Measurements from ENCODE around the gene ERICH6B.

ERICH6B gene

DNA sequence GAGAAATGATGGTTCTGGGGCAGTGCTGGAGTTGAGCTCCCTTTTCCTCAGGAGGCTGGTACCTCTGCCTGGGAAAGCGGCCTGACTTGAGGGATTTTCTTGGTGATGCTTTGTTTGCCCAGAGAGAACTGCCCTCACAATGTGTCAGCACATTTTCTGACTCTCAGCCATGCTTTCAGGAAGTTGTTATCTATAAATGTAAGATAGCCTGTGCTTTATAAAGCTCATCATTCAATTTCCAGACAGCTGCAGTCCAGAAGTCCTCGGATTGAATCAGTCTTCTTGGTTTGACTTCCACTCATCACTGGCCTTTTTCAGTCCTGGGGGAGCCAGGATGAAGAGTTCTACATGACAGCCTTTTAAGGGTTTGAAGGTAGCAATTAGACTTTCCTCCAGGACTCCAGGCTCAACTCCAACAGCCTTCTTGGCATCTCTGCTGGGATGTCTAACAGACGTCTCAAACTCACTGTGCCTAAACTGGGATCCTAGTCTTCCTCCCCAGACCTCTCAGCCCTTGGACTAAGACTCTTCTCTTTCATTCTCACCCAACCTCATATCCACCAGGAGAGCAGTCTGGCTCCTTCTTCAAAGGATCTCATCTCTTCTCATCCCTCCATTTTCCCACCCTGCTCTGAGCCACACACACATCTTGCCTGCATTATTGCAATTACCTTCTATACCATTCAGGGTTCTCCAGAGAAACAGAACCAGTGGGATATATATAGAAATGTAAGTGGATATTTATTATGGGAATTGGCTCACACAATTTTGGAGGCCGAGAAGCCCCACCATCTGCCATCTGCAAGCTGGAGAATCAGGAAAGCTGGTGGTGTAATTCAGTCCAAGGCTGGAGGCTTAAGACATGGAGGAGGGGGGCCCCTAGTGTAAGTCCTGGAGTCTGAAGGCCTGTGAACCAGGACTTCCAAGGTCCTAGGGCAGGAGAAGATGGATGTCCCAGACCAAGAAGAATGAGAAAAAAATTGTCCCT is 13.1 kb downstream of the ERICH6B start:
- no peak for ATAC-seq (ENCODE audit: insufficient read depth, low read depth)
- no peak overlapping the region for H3K9ac ChIP-seq (ENCODE audit: low read depth, low read length)
- H3K4me1 ChIP-seq (ENCODE audit: insufficient read depth, low read length) = no peaks in the 10 kb centered on the region
- H3K27me3 ChIP-seq (ENCODE audit: insufficient read depth, low read length, poor library complexity) = peaks cover 3% of the 10 kb centered on the region
- H3K36me3 ChIP-seq (ENCODE audit: insufficient read depth, low read length) = no peaks in the 10 kb centered on the region
- no peak overlapping the region for H3K4me3 ChIP-seq (ENCODE audit: low read depth in 1 of 2, low read length in 2 of 2)
- no peaks in the 10 kb centered on the region for H3K9me3 ChIP-seq (ENCODE audit: insufficient read depth, low read length, severe bottlenecking)
- H3K27ac ChIP-seq (ENCODE audit: low read length) = no peak overlapping the region
- no peak overlapping the region for H2AFZ ChIP-seq (ENCODE audit: low read depth, low read length)
- no peaks in the 10 kb centered on the region for H3K79me2 ChIP-seq (ENCODE audit: insufficient read depth, low read length)
- no peak overlapping the region for H3K4me2 ChIP-seq (ENCODE audit: insufficient read depth, low read length)
- DNase-seq = no peak
- H4K20me1 ChIP-seq (ENCODE audit: insufficient read depth, low read length) = no peaks in the 10 kb centered on the region
- TF ChIP-seq, protein P1, sequence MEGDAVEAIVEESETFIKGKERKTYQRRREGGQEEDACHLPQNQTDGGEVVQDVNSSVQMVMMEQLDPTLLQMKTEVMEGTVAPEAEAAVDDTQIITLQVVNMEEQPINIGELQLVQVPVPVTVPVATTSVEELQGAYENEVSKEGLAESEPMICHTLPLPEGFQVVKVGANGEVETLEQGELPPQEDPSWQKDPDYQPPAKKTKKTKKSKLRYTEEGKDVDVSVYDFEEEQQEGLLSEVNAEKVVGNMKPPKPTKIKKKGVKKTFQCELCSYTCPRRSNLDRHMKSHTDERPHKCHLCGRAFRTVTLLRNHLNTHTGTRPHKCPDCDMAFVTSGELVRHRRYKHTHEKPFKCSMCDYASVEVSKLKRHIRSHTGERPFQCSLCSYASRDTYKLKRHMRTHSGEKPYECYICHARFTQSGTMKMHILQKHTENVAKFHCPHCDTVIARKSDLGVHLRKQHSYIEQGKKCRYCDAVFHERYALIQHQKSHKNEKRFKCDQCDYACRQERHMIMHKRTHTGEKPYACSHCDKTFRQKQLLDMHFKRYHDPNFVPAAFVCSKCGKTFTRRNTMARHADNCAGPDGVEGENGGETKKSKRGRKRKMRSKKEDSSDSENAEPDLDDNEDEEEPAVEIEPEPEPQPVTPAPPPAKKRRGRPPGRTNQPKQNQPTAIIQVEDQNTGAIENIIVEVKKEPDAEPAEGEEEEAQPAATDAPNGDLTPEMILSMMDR (IDR thresholded peaks at IDR 0.05; ENCODE audit: borderline replicate concordance, extremely low read depth, low read length, poor library complexity, severe bottlenecking) = no peak
- no peak for TF ChIP-seq EZH2 (IDR thresholded peaks at IDR 0.05; ENCODE audit: borderline replicate concordance, low read depth, low read length, severe bottlenecking)

DNA sequence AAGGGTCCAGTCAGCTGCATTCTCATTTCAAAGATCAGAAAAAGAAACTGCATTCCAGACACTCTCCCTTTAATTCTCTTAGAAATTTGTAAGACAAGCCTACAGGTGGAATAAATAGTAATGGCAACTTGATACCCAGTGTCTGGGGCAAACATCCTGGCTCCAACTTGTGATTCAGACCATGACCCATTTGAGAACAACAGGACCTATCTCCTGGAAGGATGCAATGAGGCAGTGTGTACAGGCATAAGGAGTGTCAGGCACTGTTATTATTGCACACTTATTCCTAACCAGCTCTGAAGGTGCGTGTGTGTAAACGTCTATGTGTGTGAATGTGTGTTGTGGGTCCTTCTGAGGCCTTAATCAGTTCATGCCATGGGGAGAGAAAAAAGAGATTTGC is 13.9 kb downstream of the ERICH6B start:
- Histone ChIP-seq H3K27ac (ENCODE audit: low read length) (no peak overlapping the region), H4K20me1 (ENCODE audit: insufficient read depth, low read length) (no peaks in the 10 kb centered on the region), H3K4me2 (ENCODE audit: insufficient read depth, low read length) (no peak overlapping the region), H3K79me2 (ENCODE audit: insufficient read depth, low read length) (no peaks in the 10 kb centered on the region), H3K27me3 (ENCODE audit: insufficient read depth, low read length, poor library complexity) (peaks cover 5% of the 10 kb centered on the region), H3K4me3 (ENCODE audit: low read depth in 1 of 2, low read length in 2 of 2) (no peak overlapping the region), H3K9me3 (ENCODE audit: insufficient read depth, low read length, severe bottlenecking) (no peaks in the 10 kb centered on the region), H3K9ac (ENCODE audit: low read depth, low read length) (no peak overlapping the region), H2AFZ (ENCODE audit: low read depth, low read length) (no peak overlapping the region), H3K36me3 (ENCODE audit: insufficient read depth, low read length) (no peaks in the 10 kb centered on the region), H3K4me1 (ENCODE audit: insufficient read depth, low read length) (no peaks in the 10 kb centered on the region)
- TF ChIP-seq, protein P1 (IDR thresholded peaks at IDR 0.05; ENCODE audit: borderline replicate concordance, extremely low read depth, low read length, poor library complexity, severe bottlenecking) = no peak
- no peak for DNase-seq
- no peak for ATAC-seq (ENCODE audit: insufficient read depth, low read depth)

DNA sequence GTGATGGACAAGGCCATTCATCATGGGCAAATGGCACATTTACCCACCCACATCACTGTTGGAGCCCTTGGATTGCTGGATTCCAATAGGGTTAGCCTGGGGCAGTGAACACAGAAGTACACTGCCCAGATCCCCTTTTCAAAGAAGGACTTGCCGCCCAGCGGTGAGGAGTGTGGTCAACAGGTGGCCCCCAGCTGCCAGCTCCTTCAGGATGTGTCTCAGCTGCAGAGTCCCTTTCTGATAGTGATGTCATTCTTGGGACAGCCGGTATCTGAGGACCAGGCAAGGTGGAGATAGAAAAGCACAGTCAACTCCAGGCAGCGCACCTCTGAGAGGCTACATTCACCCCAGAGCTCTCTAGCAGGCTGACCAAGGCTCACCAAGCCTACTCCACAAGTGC is 16.9 kb downstream of the ERICH6B start:
- Histone ChIP-seq H3K27me3 (ENCODE audit: insufficient read depth, low read length, poor library complexity) (peaks cover 8% of the 10 kb centered on the region), H3K4me1 (ENCODE audit: insufficient read depth, low read length) (no peaks in the 10 kb centered on the region), H3K9me3 (ENCODE audit: insufficient read depth, low read length, severe bottlenecking) (no peaks in the 10 kb centered on the region), H4K20me1 (ENCODE audit: insufficient read depth, low read length) (no peaks in the 10 kb centered on the region), H3K36me3 (ENCODE audit: insufficient read depth, low read length) (no peaks in the 10 kb centered on the region), H3K4me2 (ENCODE audit: insufficient read depth, low read length) (no peak overlapping the region), H3K79me2 (ENCODE audit: insufficient read depth, low read length) (no peaks in the 10 kb centered on the region), H3K27ac (ENCODE audit: low read length) (no peak overlapping the region), H2AFZ (ENCODE audit: low read depth, low read length) (no peak overlapping the region), H3K4me3 (ENCODE audit: low read depth in 1 of 2, low read length in 2 of 2) (no peak overlapping the region), H3K9ac (ENCODE audit: low read depth, low read length) (no peak overlapping the region)
- ATAC-seq (ENCODE audit: insufficient read depth, low read depth) (no peak), DNase-seq (no peak)
- TF ChIP-seq, protein P1 (IDR thresholded peaks at IDR 0.05; ENCODE audit: borderline replicate concordance, extremely low read depth, low read length, poor library complexity, severe bottlenecking) = no peak
- no peak for TF ChIP-seq EZH2 (IDR thresholded peaks at IDR 0.05; ENCODE audit: borderline replicate concordance, low read depth, low read length, severe bottlenecking)

Measured in DND-41 (cell line).